ENCODE measurements around the gene RGL2. TPM values are rescaled to one million over a fixed set of nuclear protein-coding genes. Genes with fewer than 3 reads are reported as not detected.
A peak's percentile ranks its signal among the peaks of the same experiment; 100 is the strongest.

The RGL2 gene
- total and polyA plus RNA-seq, 10 of the 15 experiments (the other 5 are each of a cell fraction or from before 2014, with no cell fraction given): 0.84 to 21.2 (median 6.8) TPM

DNA sequence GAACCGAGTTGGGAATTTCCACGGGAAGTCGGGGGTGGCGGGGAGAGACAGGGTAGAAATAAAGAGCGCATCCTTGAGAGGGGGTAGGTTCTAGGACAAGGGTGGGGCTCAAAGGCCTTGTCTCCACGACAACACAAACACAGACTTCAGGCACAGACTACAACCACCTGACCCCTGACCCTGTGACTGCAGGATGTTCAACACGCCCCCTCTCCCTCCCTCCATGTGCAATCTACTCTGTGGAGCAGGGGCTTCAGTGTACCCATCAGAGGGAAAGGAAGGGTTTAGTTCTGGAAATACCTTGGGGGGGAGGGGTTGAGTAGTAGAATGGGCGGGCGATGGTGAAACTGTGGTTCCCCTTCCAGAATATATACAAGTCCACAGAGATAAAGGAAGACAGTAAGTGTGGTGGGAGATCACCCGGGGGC lies 15.8 kb upstream of the RGL2 start (continued):
- TF ChIP-seq TCF7 (IDR thresholded peaks at IDR 0.05; ENCODE audit: borderline replicate concordance): no peak

DNA sequence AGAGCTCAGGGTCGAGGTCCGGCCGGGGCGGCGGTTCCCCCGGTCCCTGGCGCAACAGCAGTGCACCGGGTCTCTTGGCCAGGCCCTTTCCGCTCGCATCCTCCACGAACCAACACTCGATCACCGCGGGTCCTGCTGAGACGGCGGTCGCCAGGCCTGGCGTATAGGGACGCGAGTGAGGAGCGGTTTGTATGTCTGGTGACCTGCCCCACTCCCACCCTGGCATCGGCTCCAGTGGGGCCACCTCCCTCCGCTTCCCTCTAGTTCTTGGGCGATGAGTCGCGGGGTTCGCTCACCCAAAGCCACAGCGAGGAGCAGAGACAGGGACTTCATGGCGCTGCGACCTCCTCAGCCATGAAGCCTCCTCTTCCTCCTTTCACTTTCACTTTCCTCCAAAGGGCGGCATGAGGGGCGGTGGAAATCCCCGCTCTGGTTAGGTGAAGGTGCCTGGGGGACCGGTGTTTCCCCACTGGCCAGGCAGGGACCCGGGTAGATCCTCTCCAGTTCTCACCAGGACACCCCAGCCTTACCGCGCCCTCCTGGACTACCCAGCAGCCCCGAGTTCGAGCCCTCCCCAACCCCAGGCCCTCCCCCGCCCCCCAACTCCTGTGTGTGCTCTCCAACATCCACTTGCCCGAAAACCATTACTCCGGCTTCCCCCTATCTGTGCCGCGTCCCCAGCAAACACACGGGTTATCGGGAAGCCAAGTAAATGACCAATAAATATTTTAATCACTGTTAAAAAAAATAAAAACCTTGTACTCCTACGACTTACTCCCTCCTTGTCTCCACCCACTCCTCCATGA lies 15.2 kb upstream of the RGL2 start, which contains the start of gene TAPBP:
Gene TAPBP, minus strand, starts transcription at position 370 of the 806 bp plus-strand sequence. Its CDS starts 37 bp downstream, at position 333.
- peak within 1 kb of the TSS; percentile 77 for H3K4me2 ChIP-seq (ENCODE audit: control insufficient read depth, insufficient read depth)
- WGBS (ENCODE audit: insufficient coverage, insufficient replicate concordance, low lambda C conversion rate, missing lambda C conversion rate): under 1% methylated on average over 47 of the region's 47 CpGs
- H3K9me3 ChIP-seq (replicated peaks; ENCODE audit: control insufficient read depth, insufficient read depth, low read length): no peaks in the 10 kb centered on the region
- in situ Hi-C loops (cut with MboI): no loop called here
- intact Hi-C loops (cut with micrococcal nuclease; ENCODE audit: unreplicated experiment): loop anchor here (1.0 kb wide), 2 partner anchors 15 to 37 kb away; partner anchors contain the start of gene B3GALT4
- peak within 1 kb of the TSS; percentile 97 for H3K9ac ChIP-seq (ENCODE audit: control insufficient read depth, insufficient read depth, low read length)
- H2AFZ ChIP-seq (ENCODE audit: control insufficient read depth, low read depth, low read length): peak within 1 kb of the TSS; percentile 61
- H3K79me2 ChIP-seq (ENCODE audit: control insufficient read depth, insufficient read depth, low read length): peaks cover 56% of the 10 kb centered on the region
- POLR2A ChIA-PET: interaction anchor here (1.0 to 4.5 kb wide), 7 partner anchors 7 to 65 kb away, joined by 4 to 41 read pairs (median 8); partner anchors contain the start of genes B3GALT4, PFDN6, RGL2 and RPS18
- H3K4me3 ChIP-seq: peak within 1 kb of the TSS; percentile 99
- H3K27ac ChIP-seq (ENCODE audit: control insufficient read depth, insufficient read depth): peak within 1 kb of the TSS; percentile 96
- RAD21 ChIA-PET (ENCODE audit: unreplicated experiment): interaction anchor here (0.7 to 1.4 kb wide), 5 partner anchors 10 to 37 kb away, joined by 3 to 7 read pairs (median 3); partner anchors contain the start of genes B3GALT4 and RGL2
- BruUV-seq (replicated peaks): no TSS peak
- FAIRE-seq (peak; percentile 62), ATAC-seq (peak; percentile 70), DNase-seq (ENCODE audit: low read depth, low spot score) (no peak)
- no peaks in the 10 kb centered on the region for H3K27me3 ChIP-seq (replicated peaks in 1 of 2; ENCODE audit: control insufficient read depth in 2 of 2, insufficient read depth in 2 of 2, low read length in 1 of 2)
- H3K4me1 ChIP-seq (ENCODE audit: control insufficient read depth, insufficient read depth, low read length): peaks cover 23% of the 10 kb centered on the region
- H4K20me1 ChIP-seq (ENCODE audit: control insufficient read depth, insufficient read depth): no peaks in the 10 kb centered on the region
- SMC1A ChIA-PET (ENCODE audit: uncharacterized antibody, unreplicated experiment): interaction anchor here (1.0 to 2.1 kb wide), 3 partner anchors 17 to 77 kb away, joined by 3 to 7 read pairs (median 4); partner anchors contain the start of gene WDR46
- H3K36me3 ChIP-seq (ENCODE audit: control insufficient read depth in 2 of 2, insufficient read depth in 2 of 2, low read length in 1 of 2): peaks cover 2 to 3% of the 10 kb centered on the region in 2 experiments; a peak in 3 of 4 replicates
- CTCF ChIA-PET: interaction anchor here (0.5 to 4.7 kb wide), 6 partner anchors 14 to 117 kb away, joined by 3 to 30 read pairs (median 6); partner anchors contain the start of genes B3GALT4 and RGL2
- TF ChIP-seq PML (IDR thresholded peaks at IDR 0.05; ENCODE audit: low read length) (peak; percentile 82; the same call in 1 of the 2 replicates), POU2F2 (IDR thresholded peaks at IDR 0.05; ENCODE audit: borderline replicate concordance, low read depth, low read length) (no peak; the same call in 1 of the 3 replicates), DPF2 (IDR thresholded peaks at IDR 0.05) (peak; percentile 67), ZNF207 (IDR thresholded peaks at IDR 0.05; ENCODE audit: borderline replicate concordance) (peak; percentile 76), SMAD1 (IDR thresholded peaks at IDR 0.05; ENCODE audit: low read depth, partially characterized antibody) (no peak), ESRRA (IDR thresholded peaks at IDR 0.05; ENCODE audit: low read length) (no peak), NR2C1 (IDR thresholded peaks at IDR 0.05) (no peak), PKNOX1 (IDR thresholded peaks at IDR 0.05) (no peak), ETV6 (conservative IDR thresholded peaks at IDR 0.05 in 1 of 2, IDR thresholded peaks at IDR 0.05 in 1 of 2; ENCODE audit: borderline replicate concordance in 1 of 2, low read depth in 1 of 2) (peak in 1 of 2 experiments; percentile 56; a peak in 1 of 4 replicates), CHD1 (IDR thresholded peaks at IDR 0.05; ENCODE audit: low read depth, low read length) (no peak), KDM1A (IDR thresholded peaks at IDR 0.05; ENCODE audit: borderline replicate concordance) (no peak), HDAC2 (IDR thresholded peaks at IDR 0.05) (no peak), BMI1 (IDR thresholded peaks at IDR 0.05; ENCODE audit: borderline replicate concordance) (no peak), IRF4 (IDR thresholded peaks at IDR 0.05; ENCODE audit: low read depth, low read length) (peak; percentile 66), ZNF622 (IDR thresholded peaks at IDR 0.05) (no peak)
- TF ChIP-seq, protein P1, sequence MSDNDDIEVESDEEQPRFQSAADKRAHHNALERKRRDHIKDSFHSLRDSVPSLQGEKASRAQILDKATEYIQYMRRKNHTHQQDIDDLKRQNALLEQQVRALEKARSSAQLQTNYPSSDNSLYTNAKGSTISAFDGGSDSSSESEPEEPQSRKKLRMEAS (IDR thresholded peaks at IDR 0.05; ENCODE audit: low read depth, low read length): peak; percentile 59; the same call in 1 of the 2 replicates
- TF ChIP-seq, protein P2, sequence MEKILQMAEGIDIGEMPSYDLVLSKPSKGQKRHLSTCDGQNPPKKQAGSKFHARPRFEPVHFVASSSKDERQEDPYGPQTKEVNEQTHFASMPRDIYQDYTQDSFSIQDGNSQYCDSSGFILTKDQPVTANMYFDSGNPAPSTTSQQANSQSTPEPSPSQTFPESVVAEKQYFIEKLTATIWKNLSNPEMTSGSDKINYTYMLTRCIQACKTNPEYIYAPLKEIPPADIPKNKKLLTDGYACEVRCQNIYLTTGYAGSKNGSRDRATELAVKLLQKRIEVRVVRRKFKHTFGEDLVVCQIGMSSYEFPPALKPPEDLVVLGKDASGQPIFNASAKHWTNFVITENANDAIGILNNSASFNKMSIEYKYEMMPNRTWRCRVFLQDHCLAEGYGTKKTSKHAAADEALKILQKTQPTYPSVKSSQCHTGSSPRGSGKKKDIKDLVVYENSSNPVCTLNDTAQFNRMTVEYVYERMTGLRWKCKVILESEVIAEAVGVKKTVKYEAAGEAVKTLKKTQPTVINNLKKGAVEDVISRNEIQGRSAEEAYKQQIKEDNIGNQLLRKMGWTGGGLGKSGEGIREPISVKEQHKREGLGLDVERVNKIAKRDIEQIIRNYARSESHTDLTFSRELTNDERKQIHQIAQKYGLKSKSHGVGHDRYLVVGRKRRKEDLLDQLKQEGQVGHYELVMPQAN (conservative IDR thresholded peaks at IDR 0.05): peak; percentile 75
